Natural killer cell (primary cell): ENCODE data around the gene ERAS. TPM values are rescaled to one million over a fixed set of nuclear protein-coding genes. Genes with fewer than 3 reads are reported as not detected.

Experiments used
- ATAC-seq, 3 donors: fragments of 150-1000 bp in 2 of 3; fragments of 200-7000 bp in 1 of 3; cut with Tn5 transposase; 1 replicate in 1 of 3; 2 replicates in 2 of 3; pipeline ENCODE4 v1.10.0; 2021; ENCODE audit warnings: mild to moderate bottlenecking in 2 of 3, moderate library complexity in 2 of 3
- DNase-seq, 2 donors: peaks; one replicate each; pipeline versions ENCODE4 v3.0.0 to v3.0.0-alpha.2; 2013 to 2021; ENCODE audit warnings: mixed read lengths in 1 of 2
- H3K27ac ChIP-seq: one replicate; pipeline ENCODE4 v1.5.1; 2013; ENCODE audit warnings: mild to moderate bottlenecking, low read length
- H3K27me3 ChIP-seq: one replicate; pipeline ENCODE4 v1.6.1; 2013; ENCODE audit warnings: low read length; ENCODE audit not compliant: control insufficient read depth, insufficient read depth
- H3K36me3 ChIP-seq: one replicate; pipeline ENCODE4 v1.6.1; 2013; ENCODE audit warnings: low read length; ENCODE audit not compliant: control insufficient read depth, insufficient read depth
- H3K4me1 ChIP-seq: one replicate; pipeline ENCODE4 v1.6.1; 2013; ENCODE audit warnings: low read length; ENCODE audit not compliant: control insufficient read depth, insufficient read depth
- H3K4me3 ChIP-seq: one replicate; pipeline ENCODE4 v1.5.1; 2013; ENCODE audit warnings: low read length
- H3K9me3 ChIP-seq: one replicate; pipeline ENCODE4 v1.6.1; 2013; ENCODE audit warnings: low read length; ENCODE audit not compliant: control insufficient read depth, insufficient read depth
- H3K27ac Mint-ChIP-seq, 2 donors: one replicate each; pipeline ENCODE4 v1.8.0; 2022; ENCODE audit warnings: mild to moderate bottlenecking in 2 of 2, mixed read lengths in 2 of 2, moderate library complexity in 1 of 2
- H3K27me3 Mint-ChIP-seq, 2 donors: one replicate each; pipeline ENCODE4 v1.8.0; 2022; ENCODE audit warnings: low read depth in 2 of 2, mixed read lengths in 2 of 2
- H3K36me3 Mint-ChIP-seq: one replicate; pipeline ENCODE4 v1.8.0; 2022; ENCODE audit warnings: mixed read lengths
- H3K4me1 Mint-ChIP-seq, 2 donors: one replicate each; pipeline ENCODE4 v1.8.0; 2022; ENCODE audit warnings: mixed read lengths in 2 of 2
- H3K4me3 Mint-ChIP-seq: one replicate; pipeline ENCODE4 v1.8.0; 2022; ENCODE audit warnings: mild to moderate bottlenecking, moderate library complexity, mixed read lengths
- H3K9me3 Mint-ChIP-seq, 2 donors: one replicate each; pipeline ENCODE4 v1.8.0; 2022; ENCODE audit warnings: mixed read lengths in 2 of 2
- CTCF ChIP-seq: fragments of 200-600 bp; IDR thresholded peaks from one replicate; pipeline ENCODE4 v1.8.0; 2022; ENCODE audit warnings: antibody characterized with exemption
- WGBS: methylation state at CpG from one replicate; pipeline ENCODE4 v1.1.7; 2013; ENCODE audit warnings: missing lambda C conversion rate; ENCODE audit not compliant: insufficient coverage; 5-methylcytosine and 5-hydroxymethylcytosine counted together
- intact Hi-C: fragments of 100-400 bp; cut with micrococcal nuclease; formaldehyde crosslinking; loops from one replicate; pipeline ENCODE4 v1.14.2; 2022
- total RNA-seq, 4 donors: library from RNA; stranded (reverse); fragments of 120-200 nt in 1 of 4; gene quantifications; one replicate each; pipeline versions ENCODE4 v1.2.3 to v1.2.4, GENCODE V29; 2013 to 2022

Gene ERAS
- total RNA-seq, 3 donors from 2014 or later (not counting 1 experiment from before 2014, with no cell fraction given): not detected

- Histone ChIP-seq H3K4me1 (peaks cover 16% of the 10 kb centered on the region), H3K36me3 (peaks cover 8% of the 10 kb centered on the region), H3K4me3 (peak overlapping the region; percentile 76), H3K27me3 (no peaks in the 10 kb centered on the region), H3K9me3 (no peaks in the 10 kb centered on the region), H3K27ac (peak overlapping the region; percentile 89)
- no peak for DNase-seq
- no peak for ATAC-seq
- TF ChIP-seq CTCF: no peak
- intact Hi-C loops: loop anchor here (1.0 to 10.0 kb wide), 4 partner anchors 63 to 157 kb away; partner anchors contain the start of genes OTUD5, PIM2, SLC35A2 and SUV39H1
- no peaks in the 10 kb centered on the region for H3K9me3 Mint-ChIP-seq
- 25% methylated on average over 14 of the region's 17 CpGs for WGBS
- no peaks in the 10 kb centered on the region for H3K36me3 Mint-ChIP-seq
- peaks cover 0 to 21% of the 10 kb centered on the region in 2 donors for H3K4me1 Mint-ChIP-seq
- H3K4me3 Mint-ChIP-seq: peak overlapping the region; percentile 96
- H3K27me3 Mint-ChIP-seq: peaks cover 0 to 6% of the 10 kb centered on the region in 2 donors
- peak overlapping the region; percentile 97 to 98 for H3K27ac Mint-ChIP-seq
Measured at GRCh38 chrX:48800574-48801279, 25.6 kb upstream of the ERAS start.

GRCh38 chrX:48801280-48802088, 24.8 kb upstream of the ERAS start, which contains the start of gene HDAC6:
Gene HDAC6 (plus strand): TSS chrX:48802067. CDS start chrX:48802693, 626 bp downstream.
- WGBS: under 1% methylated on average over 89 of the region's 89 CpGs
- Mint-ChIP-seq H3K27me3 (peaks cover 0 to 6% of the 10 kb centered on the region in 2 donors), H3K4me3 (peak within 1 kb of the TSS; percentile 96), H3K27ac (peak within 1 kb of the TSS; percentile 97 to 98), H3K36me3 (no peaks in the 10 kb centered on the region), H3K4me1 (peaks cover 0 to 21% of the 10 kb centered on the region in 2 donors), H3K9me3 (no peaks in the 10 kb centered on the region)
- Histone ChIP-seq H3K4me3 (peak within 1 kb of the TSS; percentile 91), H3K9me3 (no peaks in the 10 kb centered on the region), H3K36me3 (peaks cover 8% of the 10 kb centered on the region), H3K4me1 (peaks cover 16% of the 10 kb centered on the region), H3K27ac (peak within 1 kb of the TSS; percentile 100), H3K27me3 (no peaks in the 10 kb centered on the region)
- intact Hi-C loops: loop anchor here (1.0 to 10.0 kb wide), 5 partner anchors 64 to 156 kb away; partner anchors contain the start of genes OTUD5, PIM2, SLC35A2 and SUV39H1
- ATAC-seq (peak; percentile 80 to 94 (median 81)), DNase-seq (peak; percentile 90 to 97)
- no peak for TF ChIP-seq CTCF

- H3K4me1 Mint-ChIP-seq: peaks cover 0 to 21% of the 10 kb centered on the region in 2 donors
- no peaks in the 10 kb centered on the region for H3K9me3 ChIP-seq
- H3K27ac ChIP-seq: peak overlapping the region; percentile 100
- H3K4me3 ChIP-seq: peak overlapping the region; percentile 91
- H3K4me3 Mint-ChIP-seq: peak overlapping the region; percentile 96
- H3K9me3 Mint-ChIP-seq: no peaks in the 10 kb centered on the region
- intact Hi-C loops: loop anchor here (2.0 to 10.0 kb wide), 3 partner anchors 113 to 155 kb away; partner anchors contain the start of genes OTUD5, PIM2 and SLC35A2
- no peaks in the 10 kb centered on the region for H3K36me3 Mint-ChIP-seq
- peaks cover 0 to 6% of the 10 kb centered on the region in 2 donors for H3K27me3 Mint-ChIP-seq
- H3K27ac Mint-ChIP-seq: peak overlapping the region; percentile 97 to 98
- peaks cover 16% of the 10 kb centered on the region for H3K4me1 ChIP-seq
- no peak for TF ChIP-seq CTCF
- H3K36me3 ChIP-seq: peaks cover 8% of the 10 kb centered on the region
- WGBS: 7% methylated on average over 33 of the region's 40 CpGs
- no peaks in the 10 kb centered on the region for H3K27me3 ChIP-seq
- ATAC-seq (peak; percentile 21 to 39 (median 30)), DNase-seq (peak in 1 of 2 donors; percentile 67)
Measured at GRCh38 chrX:48802089-48802904, 24.0 kb upstream of the ERAS start.
